Tibial nerve (tissue), 4 donors: Measurements from ENCODE around the gene VPS41.

Experiments used
- EP300 ChIP-seq, 2 donors: sonication (generic); formaldehyde crosslinking; IDR thresholded peaks; one replicate each; pipeline ENCODE4 v1.6.1; 2017; ENCODE audit warnings: antibody characterized with exemption in 2 of 2, mild to moderate bottlenecking in 1 of 2
- TF ChIP-seq, protein P1 (sequence below), 5 experiments: fragments of 200-600 bp in 3 of 5; fragments of 450-650 bp in 2 of 5; sonication (generic) in 3 of 5; IDR thresholded peaks; one replicate each; pipeline ENCODE4 v1.5.1; 2016 to 2019; ENCODE audit warnings: antibody characterized with exemption in 5 of 5, mild to moderate bottlenecking in 3 of 5, moderate library complexity in 2 of 5

DNA sequence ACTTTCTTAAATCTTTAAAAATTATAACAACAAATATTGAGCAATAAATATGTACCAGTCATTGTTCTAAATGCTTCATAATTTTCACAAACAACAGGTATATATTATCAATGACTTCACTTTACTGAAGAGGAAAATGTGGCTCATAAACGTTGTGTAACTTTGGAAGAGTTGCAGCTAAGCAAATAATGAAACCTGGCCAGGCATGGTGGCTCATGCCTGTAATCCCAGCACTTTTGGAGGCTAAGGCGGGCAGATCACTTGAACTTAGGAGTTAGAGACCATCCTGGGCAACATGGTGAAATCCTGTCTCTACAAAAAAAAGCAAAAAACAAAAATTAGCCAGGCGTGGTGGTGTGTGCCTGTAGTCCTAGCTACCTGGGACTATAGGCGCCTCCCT, 205.9 kb downstream of the VPS41 start:
- TF ChIP-seq, protein P1, sequence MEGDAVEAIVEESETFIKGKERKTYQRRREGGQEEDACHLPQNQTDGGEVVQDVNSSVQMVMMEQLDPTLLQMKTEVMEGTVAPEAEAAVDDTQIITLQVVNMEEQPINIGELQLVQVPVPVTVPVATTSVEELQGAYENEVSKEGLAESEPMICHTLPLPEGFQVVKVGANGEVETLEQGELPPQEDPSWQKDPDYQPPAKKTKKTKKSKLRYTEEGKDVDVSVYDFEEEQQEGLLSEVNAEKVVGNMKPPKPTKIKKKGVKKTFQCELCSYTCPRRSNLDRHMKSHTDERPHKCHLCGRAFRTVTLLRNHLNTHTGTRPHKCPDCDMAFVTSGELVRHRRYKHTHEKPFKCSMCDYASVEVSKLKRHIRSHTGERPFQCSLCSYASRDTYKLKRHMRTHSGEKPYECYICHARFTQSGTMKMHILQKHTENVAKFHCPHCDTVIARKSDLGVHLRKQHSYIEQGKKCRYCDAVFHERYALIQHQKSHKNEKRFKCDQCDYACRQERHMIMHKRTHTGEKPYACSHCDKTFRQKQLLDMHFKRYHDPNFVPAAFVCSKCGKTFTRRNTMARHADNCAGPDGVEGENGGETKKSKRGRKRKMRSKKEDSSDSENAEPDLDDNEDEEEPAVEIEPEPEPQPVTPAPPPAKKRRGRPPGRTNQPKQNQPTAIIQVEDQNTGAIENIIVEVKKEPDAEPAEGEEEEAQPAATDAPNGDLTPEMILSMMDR (IDR thresholded peaks at IDR 0.05), result no peak
- no peak for TF ChIP-seq EP300 (IDR thresholded peaks at IDR 0.05)
